Subcutaneous adipose tissue (tissue), 4 donors: ENCODE data around the gene KCNG4. TPM values are rescaled to one million over a fixed set of nuclear protein-coding genes. Genes with fewer than 3 reads are reported as not detected.

Experiments
- total RNA-seq, 4 donors: library from RNA; depleted of rRNA; stranded (reverse); fragments of >200 nt; gene quantifications; one replicate each; pipeline ENCODE4 v1.1.0, GENCODE V29; 2016
- TF ChIP-seq, protein P1 (sequence below): fragments of 450-650 bp; IDR thresholded peaks from one replicate; pipeline ENCODE4 v1.5.1; 2016; ENCODE audit warnings: low read depth, mild to moderate bottlenecking, control low read depth, antibody characterized with exemption, moderate library complexity

KCNG4 gene, protein sequence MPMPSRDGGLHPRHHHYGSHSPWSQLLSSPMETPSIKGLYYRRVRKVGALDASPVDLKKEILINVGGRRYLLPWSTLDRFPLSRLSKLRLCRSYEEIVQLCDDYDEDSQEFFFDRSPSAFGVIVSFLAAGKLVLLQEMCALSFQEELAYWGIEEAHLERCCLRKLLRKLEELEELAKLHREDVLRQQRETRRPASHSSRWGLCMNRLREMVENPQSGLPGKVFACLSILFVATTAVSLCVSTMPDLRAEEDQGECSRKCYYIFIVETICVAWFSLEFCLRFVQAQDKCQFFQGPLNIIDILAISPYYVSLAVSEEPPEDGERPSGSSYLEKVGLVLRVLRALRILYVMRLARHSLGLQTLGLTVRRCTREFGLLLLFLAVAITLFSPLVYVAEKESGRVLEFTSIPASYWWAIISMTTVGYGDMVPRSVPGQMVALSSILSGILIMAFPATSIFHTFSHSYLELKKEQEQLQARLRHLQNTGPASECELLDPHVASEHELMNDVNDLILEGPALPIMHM
- not detected for total RNA-seq

DNA sequence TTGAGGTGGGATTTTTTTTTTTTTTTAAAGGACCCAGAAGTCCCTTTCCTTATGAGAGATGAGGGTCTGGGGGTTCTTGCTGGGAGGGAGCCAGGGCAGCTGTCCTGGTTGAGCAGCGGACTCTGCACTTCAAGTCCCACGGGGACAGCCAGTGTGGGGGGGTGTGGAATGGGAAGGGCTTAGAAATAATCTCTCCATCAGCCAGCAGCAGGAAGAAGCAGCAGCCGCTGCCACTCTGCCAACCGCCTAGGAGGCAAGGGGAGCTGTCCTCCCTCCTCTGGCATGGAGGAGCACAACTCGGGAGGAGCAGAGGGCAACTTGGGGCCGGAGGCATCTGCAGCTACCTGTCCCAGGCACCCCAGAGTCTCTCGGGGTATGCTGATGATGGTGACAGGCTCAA, at the start of gene KCNG4:
Gene KCNG4 (minus strand): TSS at position 104 of the 400 bp plus-strand sequence. CDS start 2,527 bp downstream, outside the sequence.
- TF ChIP-seq, protein P1, sequence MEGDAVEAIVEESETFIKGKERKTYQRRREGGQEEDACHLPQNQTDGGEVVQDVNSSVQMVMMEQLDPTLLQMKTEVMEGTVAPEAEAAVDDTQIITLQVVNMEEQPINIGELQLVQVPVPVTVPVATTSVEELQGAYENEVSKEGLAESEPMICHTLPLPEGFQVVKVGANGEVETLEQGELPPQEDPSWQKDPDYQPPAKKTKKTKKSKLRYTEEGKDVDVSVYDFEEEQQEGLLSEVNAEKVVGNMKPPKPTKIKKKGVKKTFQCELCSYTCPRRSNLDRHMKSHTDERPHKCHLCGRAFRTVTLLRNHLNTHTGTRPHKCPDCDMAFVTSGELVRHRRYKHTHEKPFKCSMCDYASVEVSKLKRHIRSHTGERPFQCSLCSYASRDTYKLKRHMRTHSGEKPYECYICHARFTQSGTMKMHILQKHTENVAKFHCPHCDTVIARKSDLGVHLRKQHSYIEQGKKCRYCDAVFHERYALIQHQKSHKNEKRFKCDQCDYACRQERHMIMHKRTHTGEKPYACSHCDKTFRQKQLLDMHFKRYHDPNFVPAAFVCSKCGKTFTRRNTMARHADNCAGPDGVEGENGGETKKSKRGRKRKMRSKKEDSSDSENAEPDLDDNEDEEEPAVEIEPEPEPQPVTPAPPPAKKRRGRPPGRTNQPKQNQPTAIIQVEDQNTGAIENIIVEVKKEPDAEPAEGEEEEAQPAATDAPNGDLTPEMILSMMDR, result no peak

DNA sequence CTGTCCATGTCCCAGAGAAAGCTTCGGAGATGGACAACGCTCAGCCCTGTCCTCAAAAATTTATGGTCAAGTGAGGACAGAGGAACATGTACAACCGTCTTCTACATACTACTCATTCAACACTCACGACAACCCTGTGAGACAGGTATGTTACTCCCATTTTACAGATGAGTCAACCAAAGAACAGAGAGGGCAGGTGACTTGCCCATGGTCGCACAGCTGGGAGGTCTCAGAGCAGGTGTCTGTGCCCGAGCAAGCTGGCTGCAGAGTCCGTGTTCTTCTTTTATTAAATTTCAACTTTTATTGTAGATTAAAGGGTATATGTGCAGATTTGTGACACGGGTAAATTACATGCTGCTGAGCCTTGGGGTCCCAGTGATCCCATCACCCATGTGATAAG, 49.1 kb upstream of the KCNG4 start:
- TF ChIP-seq, protein P1, result no peak

DNA sequence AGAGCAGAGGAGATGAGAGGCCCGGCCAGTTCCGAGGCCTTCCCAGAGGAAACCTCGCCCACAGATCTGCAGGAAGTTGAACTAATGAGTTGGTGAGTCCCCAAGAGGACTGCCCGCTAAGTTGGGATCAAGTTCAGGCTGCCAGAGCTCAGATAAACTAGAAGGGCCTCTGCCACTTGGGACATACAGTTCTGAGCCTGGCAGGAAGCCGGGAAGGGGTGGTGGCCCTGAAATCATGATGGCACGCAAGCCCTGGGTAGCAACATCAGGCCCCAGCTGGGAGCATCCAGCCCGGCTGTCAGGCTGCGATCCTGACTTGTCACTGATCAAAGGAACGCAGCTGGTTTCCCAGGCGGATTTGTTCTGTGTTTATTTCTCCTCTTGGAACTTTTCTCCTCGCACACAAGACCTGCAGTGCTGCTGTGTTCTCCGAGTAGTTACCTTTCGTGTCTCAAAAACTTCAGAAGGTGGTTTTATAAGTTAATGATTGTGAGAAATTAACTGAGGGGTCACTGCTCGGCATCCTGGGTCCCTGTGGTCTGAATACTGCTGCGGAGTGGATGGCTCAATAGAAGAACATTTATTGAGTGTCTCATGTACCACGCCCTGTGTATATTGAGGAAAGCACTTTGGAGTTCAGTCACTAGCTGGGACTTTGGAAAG, 46.9 kb upstream of the KCNG4 start:
- TF ChIP-seq, protein P1, result no peak

DNA sequence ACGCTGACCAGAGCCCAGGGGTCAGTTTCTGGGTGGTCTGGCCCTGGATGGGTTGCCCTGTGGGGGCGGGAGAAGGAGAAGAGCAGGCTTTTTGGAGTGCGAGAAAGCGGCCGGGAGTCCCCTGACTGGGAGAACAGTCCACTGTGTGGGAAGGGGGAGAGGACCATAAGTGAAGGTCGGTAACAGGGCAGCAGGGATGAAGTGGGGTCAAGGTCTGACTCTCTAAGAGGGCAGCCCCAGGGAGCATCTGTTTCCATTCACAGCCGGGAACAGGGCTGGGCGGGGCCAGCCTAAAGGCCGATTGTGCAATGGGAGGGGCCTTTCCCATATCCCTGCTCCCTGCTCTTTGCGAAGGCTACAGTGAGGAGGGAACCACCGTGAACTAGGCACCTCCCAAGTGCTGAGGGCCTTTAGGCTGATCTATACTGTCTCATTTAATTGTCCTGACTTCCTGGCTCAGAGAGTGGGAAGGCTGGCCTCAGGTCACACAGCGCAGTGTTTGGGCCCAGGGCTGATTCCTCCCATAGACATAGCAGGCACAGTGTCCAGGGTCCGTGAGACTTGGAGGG, 44.4 kb upstream of the KCNG4 start:
- TF ChIP-seq, protein P1, result no peak

DNA sequence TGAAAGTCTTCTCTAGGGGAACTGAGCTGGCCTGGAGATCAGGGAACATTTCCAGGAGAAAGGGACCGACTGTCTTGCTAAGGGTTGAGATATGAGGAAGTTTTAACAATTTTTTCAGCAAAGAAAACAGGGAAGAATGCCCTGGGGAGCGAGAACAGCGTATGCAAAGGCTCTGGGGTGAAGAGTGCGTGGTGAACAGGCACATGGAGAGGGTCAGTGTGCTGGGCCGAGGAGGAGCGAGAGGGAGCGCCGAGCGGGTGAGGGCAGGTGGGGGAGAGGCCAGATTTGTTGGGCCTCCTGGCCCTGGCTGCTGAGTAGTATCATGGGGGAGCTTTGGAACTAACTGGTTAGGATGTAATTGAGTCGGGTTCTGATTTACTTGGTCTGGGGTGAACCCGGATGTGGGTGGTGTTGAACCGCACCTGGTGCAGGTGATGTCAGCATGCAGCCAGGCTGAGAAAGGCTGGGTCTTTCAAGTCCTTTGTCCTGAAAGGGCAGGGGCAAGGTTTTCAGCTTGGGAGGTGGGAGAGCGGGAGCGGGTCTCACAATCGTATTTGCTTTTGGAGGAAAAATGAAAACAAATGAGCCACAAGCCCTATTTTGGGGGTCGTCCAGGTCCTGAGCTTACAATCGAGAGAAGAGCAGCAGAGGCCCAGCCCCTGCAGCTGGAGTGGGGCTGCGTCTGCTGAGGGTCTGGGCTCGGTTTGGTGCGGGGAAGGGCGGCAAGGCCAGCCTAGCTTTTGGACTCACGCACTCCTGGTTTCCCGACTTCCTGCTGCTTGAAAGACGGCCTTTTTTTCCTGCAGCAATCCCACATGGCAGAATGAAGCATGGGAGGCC, 43.7 kb upstream of the KCNG4 start:
- TF ChIP-seq, protein P1, result no peak

DNA sequence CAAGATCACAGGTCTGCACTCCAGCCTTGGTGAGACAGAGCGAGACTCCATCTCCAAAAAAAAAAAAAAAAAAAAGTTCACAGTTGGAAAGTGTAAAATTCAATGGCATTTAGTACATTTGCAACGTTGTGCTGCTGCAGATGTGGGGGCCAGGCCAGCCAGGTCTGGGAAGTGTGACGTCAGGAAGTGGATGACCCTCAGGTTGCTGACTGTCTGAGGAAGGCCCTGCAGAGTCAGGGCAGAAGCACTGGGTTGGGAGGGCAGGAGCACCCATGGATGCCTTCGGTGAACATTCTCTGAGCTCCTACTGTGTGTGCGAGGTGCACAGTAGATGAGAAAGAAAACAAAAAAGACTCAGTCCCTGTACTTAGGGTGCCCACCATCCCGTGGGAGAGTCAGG, 42.7 kb upstream of the KCNG4 start:
- TF ChIP-seq, protein P1, result no peak
